GM12892 (cell line): ENCODE data around the gene PROM1.

Experiments used
- POLR2A ChIP-seq: IDR thresholded peaks from 2 replicates; pipeline ENCODE4 v1.6.1; 2011; ENCODE audit warnings: low read depth, low read length, control low read depth
- POLR2AphosphoS5 ChIP-seq: IDR thresholded peaks from 2 replicates; pipeline ENCODE4 v1.6.1; 2011; ENCODE audit warnings: low read depth, low read length, control low read depth

DNA sequence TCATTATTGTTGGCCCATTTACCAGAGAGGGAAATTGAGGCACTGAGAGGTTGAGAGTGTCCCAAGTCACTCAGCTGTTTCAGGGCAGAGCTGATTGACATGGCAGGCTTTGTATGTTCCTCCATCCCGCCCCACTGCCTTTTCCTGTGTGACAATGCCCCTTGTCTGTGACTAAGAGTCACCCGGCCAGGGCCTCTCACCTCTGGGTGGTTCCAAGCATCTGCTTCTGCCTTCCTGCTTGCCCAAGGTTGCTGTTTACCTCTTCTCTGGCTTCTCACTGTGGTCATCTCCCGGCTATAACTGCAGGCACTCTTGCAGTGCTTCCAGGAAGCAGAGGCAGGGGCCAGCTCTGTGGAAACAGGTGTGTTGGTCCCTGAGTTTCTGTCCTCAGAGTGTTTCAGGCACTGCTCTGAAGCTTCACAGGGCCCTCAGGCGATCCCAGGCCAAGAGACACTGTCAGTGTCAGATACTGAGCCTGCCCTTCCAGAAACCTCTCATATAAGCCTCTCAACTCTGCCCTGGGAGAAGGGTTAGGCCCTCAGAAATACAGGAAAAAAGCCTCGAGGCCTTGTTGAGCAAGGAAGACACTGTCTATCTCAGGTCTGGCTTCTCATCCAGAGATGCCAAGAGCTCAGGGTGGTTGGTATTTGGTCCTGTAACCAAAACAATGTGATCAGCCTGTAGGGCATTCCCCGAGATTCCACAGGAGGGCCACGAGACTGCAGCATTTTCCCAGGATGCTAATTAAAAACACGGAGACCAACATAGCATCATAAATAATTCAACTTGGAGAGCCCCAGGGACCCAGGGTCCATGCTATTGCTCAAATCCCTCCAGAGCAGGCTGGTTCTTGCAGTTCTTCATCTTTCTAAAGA, 42.0 kb upstream of the PROM1 start:
- TF ChIP-seq POLR2A (no peak), POLR2AphosphoS5 (no peak)
